ENCODE results near the gene ST6GALNAC5. TPM values are rescaled to one million over a fixed set of nuclear protein-coding genes. Genes with fewer than 3 reads are reported as not detected.
"Not testable (repeated sequence)": the region's sequence is repeated elsewhere in the genome, so short reads cannot be mapped to it uniquely, and the experiment has no call there.

ST6GALNAC5 gene
- total RNA-seq, 4 donors from 2014 or later = 0.49 to 14.1 (median 2.1) TPM

- no peak overlapping the region for H3K4me3 ChIP-seq
- H3K4me1 ChIP-seq = peaks cover 21% of the 10 kb centered on the region
- peaks cover 37% of the 10 kb centered on the region for H3K27me3 ChIP-seq
- no peak overlapping the region for H3K27ac ChIP-seq
- no peaks in the 10 kb centered on the region for H3K36me3 ChIP-seq
- WGBS = 79% methylated on average over 3 of the region's 3 CpGs
- DNase-seq (ENCODE audit: low spot score in 2 of 2) = no peak
- TF ChIP-seq POLR2A (IDR thresholded peaks at IDR 0.05) = no peak
- TF ChIP-seq CTCF (IDR thresholded peaks at IDR 0.05) = no peak
- TF ChIP-seq POLR2AphosphoS5 (IDR thresholded peaks at IDR 0.05) = no peak
- no peak for TF ChIP-seq EP300 (IDR thresholded peaks at IDR 0.05)
- H3K9me3 ChIP-seq = no peaks in the 10 kb centered on the region
These were observed 4.2 kb downstream of the ST6GALNAC5 start for GRCh38 chr1:76871355-76871974.

- H3K4me1 ChIP-seq = peaks cover 11% of the 10 kb centered on the region
- peaks cover 22% of the 10 kb centered on the region for H3K27me3 ChIP-seq
- H3K9me3 ChIP-seq = no peaks in the 10 kb centered on the region
- H3K36me3 ChIP-seq = no peaks in the 10 kb centered on the region
- TF ChIP-seq EP300 (IDR thresholded peaks at IDR 0.05) (no peak), POLR2A (IDR thresholded peaks at IDR 0.05) (no peak), POLR2AphosphoS5 (IDR thresholded peaks at IDR 0.05) (no peak), CTCF (IDR thresholded peaks at IDR 0.05) (no peak)
- H3K4me3 ChIP-seq = no peak overlapping the region
- no peak for DNase-seq (ENCODE audit: low spot score in 2 of 2)
- H3K27ac ChIP-seq = no peak overlapping the region
These were observed 5.7 kb downstream of the ST6GALNAC5 start for GRCh38 chr1:76872944-76873343.

- Histone ChIP-seq H3K27ac (no peak overlapping the region), H3K4me1 (no peaks in the 10 kb centered on the region), H3K27me3 (no peaks in the 10 kb centered on the region), H3K36me3 (no peaks in the 10 kb centered on the region), H3K9me3 (no peaks in the 10 kb centered on the region), H3K4me3 (no peak overlapping the region)
- 82% methylated on average over 8 of the region's 8 CpGs for WGBS
- no peak for TF ChIP-seq CTCF (IDR thresholded peaks at IDR 0.05)
- TF ChIP-seq POLR2AphosphoS5 (IDR thresholded peaks at IDR 0.05) = no peak
- TF ChIP-seq POLR2A (IDR thresholded peaks at IDR 0.05) = no peak
- no peak for TF ChIP-seq EP300 (IDR thresholded peaks at IDR 0.05)
- DNase-seq (ENCODE audit: low spot score in 2 of 2) = no peak
These were observed 9.5 kb downstream of the ST6GALNAC5 start for GRCh38 chr1:76876655-76877395.

GRCh38 chr1:76879014-76879413 lies 11.7 kb downstream of the ST6GALNAC5 start:
- not testable (repeated sequence) for H3K9me3 ChIP-seq; H3K27me3 ChIP-seq; H3K36me3 ChIP-seq; H3K4me1 ChIP-seq; H3K27ac ChIP-seq; H3K4me3 ChIP-seq; DNase-seq (ENCODE audit: low spot score in 2 of 2)

- DNase-seq (ENCODE audit: low spot score in 2 of 2) = no peak
- Histone ChIP-seq H3K27me3 (no peaks in the 10 kb centered on the region), H3K9me3 (no peaks in the 10 kb centered on the region), H3K36me3 (no peaks in the 10 kb centered on the region), H3K4me3 (no peak overlapping the region), H3K27ac (no peak overlapping the region), H3K4me1 (no peaks in the 10 kb centered on the region)
- TF ChIP-seq POLR2AphosphoS5 (IDR thresholded peaks at IDR 0.05) (no peak), CTCF (IDR thresholded peaks at IDR 0.05) (no peak), POLR2A (IDR thresholded peaks at IDR 0.05) (no peak), EP300 (IDR thresholded peaks at IDR 0.05) (no peak)
These were observed 14.5 kb downstream of the ST6GALNAC5 start for GRCh38 chr1:76881762-76882161.

Data from suprapubic skin (tissue), 4 donors.